ENCODE results near the gene DLX5. TPM values are rescaled to one million over a fixed set of nuclear protein-coding genes. Genes with fewer than 3 reads are reported as not detected.

Gene DLX5
- total RNA-seq, 1 donor from 2014 or later = 3.7 TPM

DNA sequence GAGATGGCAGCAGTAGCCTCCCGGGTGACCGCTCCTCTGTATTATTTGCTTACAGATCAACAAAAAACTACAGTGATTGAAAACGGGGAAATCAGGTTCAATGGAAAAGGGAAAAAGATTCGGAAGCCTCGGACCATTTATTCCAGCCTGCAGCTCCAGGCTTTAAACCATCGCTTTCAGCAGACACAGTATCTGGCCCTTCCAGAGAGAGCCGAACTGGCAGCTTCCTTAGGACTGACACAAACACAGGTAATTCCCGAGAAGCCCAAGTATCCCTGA lies 17.1 kb downstream of the DLX5 start:
- no peaks in the 10 kb centered on the region for H3K9me3 ChIP-seq
- DNase-seq (ENCODE audit: extremely low spot score in 2 of 2) = no peak
- H3K4me1 ChIP-seq = peaks cover 24% of the 10 kb centered on the region
- TF ChIP-seq POLR2A (IDR thresholded peaks at IDR 0.05) = no peak
- no peak for TF ChIP-seq CTCF (IDR thresholded peaks at IDR 0.05)
- TF ChIP-seq POLR2AphosphoS5 (IDR thresholded peaks at IDR 0.05; ENCODE audit: insufficient read depth in 1 of 2, low read depth in 1 of 2) = no peak
- H3K27me3 ChIP-seq = peaks cover 15% of the 10 kb centered on the region
- intact Hi-C loops (cut with DNase I) = no loop called here
- no peaks in the 10 kb centered on the region for H3K36me3 ChIP-seq
- H3K4me3 ChIP-seq = no peak overlapping the region
- no peak overlapping the region for H3K27ac ChIP-seq

GRCh38 chr7:97006816-97007582 lies 17.6 kb downstream of the DLX5 start:
- Histone ChIP-seq H3K9me3 (no peaks in the 10 kb centered on the region), H3K36me3 (no peaks in the 10 kb centered on the region), H3K4me1 (peaks cover 24% of the 10 kb centered on the region), H3K4me3 (peak overlapping the region; percentile 40 to 54), H3K27me3 (peaks cover 10% of the 10 kb centered on the region), H3K27ac (no peak overlapping the region)
- no peak for TF ChIP-seq CTCF (IDR thresholded peaks at IDR 0.05)
- no peak for TF ChIP-seq POLR2A (IDR thresholded peaks at IDR 0.05)
- TF ChIP-seq POLR2AphosphoS5 (IDR thresholded peaks at IDR 0.05; ENCODE audit: insufficient read depth in 1 of 2, low read depth in 1 of 2) = no peak
- intact Hi-C loops (cut with DNase I) = no loop called here
- DNase-seq (ENCODE audit: extremely low spot score in 2 of 2) = peak in 1 of 2 donors; percentile 85

- Histone ChIP-seq H3K4me1 (peaks cover 24% of the 10 kb centered on the region), H3K36me3 (no peaks in the 10 kb centered on the region), H3K27ac (no peak overlapping the region), H3K27me3 (peaks cover 10% of the 10 kb centered on the region), H3K4me3 (peak overlapping the region; percentile 40 to 54), H3K9me3 (no peaks in the 10 kb centered on the region)
- intact Hi-C loops (cut with DNase I) = no loop called here
- no peak for TF ChIP-seq CTCF (IDR thresholded peaks at IDR 0.05)
- TF ChIP-seq POLR2AphosphoS5 (IDR thresholded peaks at IDR 0.05; ENCODE audit: insufficient read depth in 1 of 2, low read depth in 1 of 2) = no peak
- no peak for TF ChIP-seq POLR2A (IDR thresholded peaks at IDR 0.05)
- no peak for DNase-seq (ENCODE audit: extremely low spot score in 2 of 2)
These were observed 18.4 kb downstream of the DLX5 start for GRCh38 chr7:97006055-97006815.

GRCh38 chr7:97005183-97006054 lies 19.2 kb downstream of the DLX5 start, which contains the start of gene DLX6:
Gene DLX6, plus strand, starts transcription at chr7:97005553. Its CDS starts 425 bp downstream, at chr7:97005978.
- peaks cover 24% of the 10 kb centered on the region for H3K4me1 ChIP-seq
- peak in 1 of 2 donors; percentile 79 for DNase-seq (ENCODE audit: extremely low spot score in 2 of 2)
- intact Hi-C loops (cut with DNase I) = no loop called here
- no peak within 1 kb of the TSS for H3K27ac ChIP-seq
- peaks cover 10% of the 10 kb centered on the region for H3K27me3 ChIP-seq
- peak within 1 kb of the TSS; percentile 40 to 54 for H3K4me3 ChIP-seq
- H3K36me3 ChIP-seq = no peaks in the 10 kb centered on the region
- TF ChIP-seq CTCF (IDR thresholded peaks at IDR 0.05) (no peak), POLR2A (IDR thresholded peaks at IDR 0.05) (no peak), POLR2AphosphoS5 (IDR thresholded peaks at IDR 0.05; ENCODE audit: insufficient read depth in 1 of 2, low read depth in 1 of 2) (no peak)
- H3K9me3 ChIP-seq = no peaks in the 10 kb centered on the region

Measured in vagina (tissue), 2 donors.